CD4-positive, alpha-beta T cell treated with Interferon gamma for 1 hour (primary cell): ENCODE data around the gene MTHFD1.
A peak's percentile ranks its signal among the peaks of the same experiment; 100 is the strongest.
"Not testable (repeated sequence)": the region's sequence is repeated elsewhere in the genome, so short reads cannot be mapped to it uniquely, and the experiment has no call there.

Experiments used
- DNase-seq: peaks from one replicate; pipeline ENCODE4 v3.0.0-alpha.2; 2020

The MTHFD1 gene

DNA sequence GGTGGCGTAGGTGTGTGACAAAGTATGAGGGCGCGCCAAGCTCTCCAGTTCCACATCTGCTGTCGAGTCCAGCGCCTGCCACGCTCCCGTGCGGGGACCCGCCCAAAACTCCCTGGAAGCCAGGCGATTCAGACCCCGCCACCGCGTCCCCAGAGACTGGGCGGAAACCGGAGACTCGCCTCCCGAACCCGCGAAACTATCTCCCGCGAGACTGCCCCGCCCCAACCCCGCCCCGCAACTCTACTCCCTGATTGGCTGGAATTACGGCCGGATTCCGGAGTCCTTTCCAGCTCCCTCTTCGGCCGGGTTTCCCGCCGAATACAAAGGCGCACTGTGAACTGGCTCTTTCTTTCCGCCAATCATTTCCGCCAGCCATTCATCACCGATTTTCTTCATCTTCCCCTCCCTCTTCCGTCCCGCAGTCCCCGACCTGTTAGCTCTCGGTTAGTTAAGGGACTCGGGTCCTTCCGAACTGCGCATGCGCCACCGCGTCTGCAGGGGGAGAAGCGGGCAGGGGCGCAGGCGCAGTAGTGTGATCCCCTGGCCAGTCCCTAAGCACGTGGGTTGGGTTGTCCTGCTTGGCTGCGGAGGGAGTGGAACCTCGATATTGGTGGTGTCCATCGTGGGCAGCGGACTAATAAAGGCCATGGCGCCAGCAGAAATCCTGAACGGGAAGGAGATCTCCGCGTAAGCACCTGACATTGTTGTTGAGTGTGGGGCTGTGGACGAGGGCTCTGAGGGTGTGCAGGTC lies at the start of gene MTHFD1:
MTHFD1 (plus strand) TSS at position 572 of the 751 bp plus-strand sequence; CDS start at position 647, 75 bp downstream.
- peak; percentile 97 for DNase-seq

DNA sequence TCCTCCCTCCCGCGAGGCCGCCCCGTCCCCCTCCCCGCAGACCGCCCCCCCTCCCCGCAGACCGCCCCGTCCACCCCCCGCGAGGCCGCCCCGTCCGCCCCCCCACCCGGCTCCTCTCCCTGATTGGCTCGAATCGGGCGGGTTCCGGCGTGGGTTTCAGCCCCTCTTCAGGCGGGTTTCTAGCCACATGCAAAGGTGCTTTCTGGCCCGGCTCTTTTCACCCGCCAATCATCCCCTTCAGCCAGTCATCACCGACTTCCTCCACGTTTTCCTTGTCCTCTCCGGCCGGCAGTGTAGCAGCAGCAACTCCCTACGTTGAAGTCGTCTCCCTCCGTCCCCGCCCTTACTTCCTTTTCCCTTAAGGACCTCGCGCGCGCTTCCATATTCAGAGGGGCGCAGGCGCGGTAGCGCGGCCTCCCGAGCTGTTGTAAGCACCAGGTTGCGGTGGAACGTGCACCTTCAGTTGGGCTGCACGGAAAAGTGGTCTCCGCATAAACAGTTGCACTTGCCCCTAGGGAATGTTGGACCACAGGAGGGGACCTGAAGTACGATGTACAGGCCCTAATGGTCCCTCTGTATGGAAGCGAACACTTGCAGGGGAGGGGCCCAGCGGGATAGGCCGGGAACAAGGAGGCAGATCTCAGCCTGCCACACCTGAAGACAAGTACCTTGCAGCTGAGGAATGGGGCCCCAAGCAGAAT lies 49.4 kb upstream of the MTHFD1 start:
- DNase-seq: peak; percentile 85

DNA sequence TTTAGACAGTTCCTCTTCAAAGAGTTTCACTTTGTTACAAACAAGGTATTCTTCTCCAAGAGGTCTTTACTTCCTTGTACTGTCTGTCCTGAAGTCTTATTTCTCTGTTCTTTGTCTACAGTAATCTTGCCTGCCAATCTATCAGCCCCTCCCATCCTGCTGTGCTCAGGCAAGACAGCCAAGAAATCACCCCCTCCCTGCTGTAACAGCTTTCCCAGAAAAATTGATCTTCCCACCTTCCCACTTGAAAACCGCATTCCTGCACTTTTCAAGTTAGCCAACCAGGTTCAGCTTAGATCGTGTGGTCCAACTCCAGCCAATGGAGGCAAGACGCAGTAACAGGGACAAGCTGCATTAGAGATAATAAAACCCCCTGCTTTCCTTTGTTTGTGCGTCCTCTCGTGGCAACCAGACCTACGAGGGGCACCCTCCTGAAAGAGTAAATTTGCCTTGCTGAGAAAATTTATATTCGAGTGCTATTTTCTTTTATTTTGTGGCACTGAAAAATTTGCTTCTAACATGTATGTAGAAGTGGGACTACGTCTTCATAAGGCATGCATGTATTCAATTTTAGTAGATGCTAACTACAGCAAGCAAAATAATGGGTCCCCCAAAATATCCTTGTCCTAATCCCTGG lies 47.5 kb upstream of the MTHFD1 start:
- DNase-seq: no peak

DNA sequence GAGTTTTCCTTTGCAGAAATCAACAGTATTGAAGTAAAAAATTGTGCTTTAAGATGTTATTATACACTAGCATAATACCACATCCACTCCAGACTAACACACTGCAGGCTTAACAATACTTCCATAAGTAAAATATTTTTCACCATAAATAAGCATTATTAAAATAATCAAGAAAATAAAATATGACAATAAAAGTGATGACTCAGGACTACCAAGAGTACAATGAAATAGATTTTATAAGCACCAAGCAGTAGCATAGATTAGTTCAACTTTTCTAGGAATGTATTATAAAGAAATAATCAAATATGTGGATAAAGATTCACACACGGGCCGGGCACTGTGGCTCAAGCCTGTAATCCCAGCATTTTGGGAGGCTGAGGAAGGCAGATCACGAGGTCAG lies 40.4 kb upstream of the MTHFD1 start:
- DNase-seq: no peak

DNA sequence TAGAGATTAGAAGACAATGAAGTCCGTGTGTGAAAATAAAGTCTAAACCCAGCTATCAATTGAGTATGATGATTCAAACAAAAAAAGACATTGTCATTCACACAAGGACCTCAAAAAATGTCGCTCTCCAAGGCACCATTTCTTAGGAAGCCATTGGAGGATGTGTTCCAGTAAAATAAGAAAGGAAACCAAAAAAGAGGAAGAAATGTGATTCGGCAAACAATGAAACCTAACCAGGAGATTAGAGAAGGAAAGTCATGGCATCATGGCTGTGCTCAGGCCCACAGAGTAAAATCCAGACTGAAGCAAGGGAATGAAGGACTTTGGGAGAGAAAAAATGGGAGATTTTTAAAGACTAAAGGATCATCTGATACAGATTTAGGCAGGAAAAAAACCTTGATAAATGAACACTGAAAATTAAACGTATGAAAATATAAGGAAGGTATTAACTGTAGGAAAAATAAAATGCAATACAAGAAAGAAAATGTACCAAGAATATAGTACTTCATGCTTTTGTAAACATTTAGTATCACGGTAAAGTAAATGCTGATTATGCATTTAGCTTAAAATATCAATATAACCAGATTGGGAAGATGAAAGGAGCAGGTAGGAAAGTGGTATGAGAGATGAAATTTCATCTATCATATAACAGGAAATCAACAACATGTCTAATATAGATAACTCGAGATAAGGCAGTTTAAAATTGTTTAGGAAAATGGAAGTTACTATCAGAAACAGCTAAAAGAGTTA lies 38.2 kb upstream of the MTHFD1 start:
- DNase-seq: no peak

DNA sequence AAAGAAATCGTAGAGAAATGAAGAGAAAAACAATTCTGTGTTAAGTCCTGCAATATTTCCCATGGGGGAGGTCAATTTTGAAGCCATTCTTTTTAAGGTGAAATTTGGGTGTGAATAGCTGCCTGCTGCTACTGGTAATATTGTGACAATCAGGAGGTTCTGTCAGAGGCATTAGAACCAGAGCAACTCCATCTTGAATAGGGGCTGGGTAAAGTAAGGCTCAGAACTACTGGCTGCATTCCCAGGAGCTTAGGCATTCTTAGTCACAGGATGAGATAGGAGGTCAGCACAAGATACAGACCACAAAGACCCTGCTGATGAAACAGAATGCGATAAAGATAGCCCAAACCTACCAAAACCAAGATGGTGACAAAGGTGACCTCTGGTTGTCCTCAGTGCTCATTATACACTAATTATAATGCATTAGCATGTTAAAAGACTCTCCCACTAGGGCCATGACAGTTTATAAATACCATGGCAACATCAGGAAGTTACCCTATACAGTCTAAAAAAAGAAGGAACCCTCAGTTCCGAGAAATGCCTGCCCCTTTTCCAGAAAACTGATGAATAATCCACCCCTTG lies 24.8 kb upstream of the MTHFD1 start:
- no peak for DNase-seq

DNA sequence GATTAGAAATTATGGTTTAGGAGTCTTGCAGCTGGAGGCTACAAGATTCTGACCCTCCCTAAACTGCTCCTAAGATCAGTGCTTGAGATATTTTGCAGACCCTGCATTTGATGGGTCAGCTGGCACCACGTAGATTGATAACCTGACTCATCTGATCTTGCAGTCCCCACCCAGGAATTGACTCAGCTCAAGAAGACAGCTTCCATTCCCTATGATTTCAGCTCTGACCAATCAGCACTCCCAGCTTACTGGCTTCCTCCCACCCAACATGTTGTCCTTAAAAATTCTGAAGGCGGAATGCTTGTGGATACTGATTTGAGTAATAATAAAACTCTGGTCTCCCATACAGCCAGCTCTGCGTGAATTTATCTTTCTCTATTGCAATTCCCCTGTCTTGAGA lies 23.2 kb upstream of the MTHFD1 start:
- DNase-seq: no peak

DNA sequence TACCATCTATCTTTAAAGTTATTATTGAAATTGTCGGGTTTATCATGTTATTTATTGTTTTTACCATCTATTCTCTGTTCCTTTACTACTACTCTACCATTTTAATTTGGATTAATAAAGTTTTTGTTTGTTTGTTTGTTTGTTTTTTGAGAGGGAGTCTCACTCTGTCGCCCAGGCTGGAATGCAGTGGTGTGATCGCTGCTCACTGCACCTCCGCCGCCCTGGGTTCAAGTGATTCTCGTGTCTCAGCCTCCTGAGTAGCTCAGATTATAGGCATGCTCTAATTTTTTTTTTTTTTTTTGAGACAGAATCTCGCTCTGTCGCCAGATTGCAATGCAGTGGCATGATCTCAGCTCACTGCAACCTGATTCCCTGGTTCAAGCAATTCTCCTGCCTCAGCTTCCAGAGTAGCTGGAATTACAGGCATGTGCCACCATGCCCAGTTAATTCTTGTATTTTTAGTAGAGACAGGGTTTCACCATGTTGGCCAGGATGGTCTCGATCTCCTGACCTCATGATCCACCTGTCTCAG lies 22.7 kb upstream of the MTHFD1 start:
- not testable (repeated sequence) for DNase-seq

DNA sequence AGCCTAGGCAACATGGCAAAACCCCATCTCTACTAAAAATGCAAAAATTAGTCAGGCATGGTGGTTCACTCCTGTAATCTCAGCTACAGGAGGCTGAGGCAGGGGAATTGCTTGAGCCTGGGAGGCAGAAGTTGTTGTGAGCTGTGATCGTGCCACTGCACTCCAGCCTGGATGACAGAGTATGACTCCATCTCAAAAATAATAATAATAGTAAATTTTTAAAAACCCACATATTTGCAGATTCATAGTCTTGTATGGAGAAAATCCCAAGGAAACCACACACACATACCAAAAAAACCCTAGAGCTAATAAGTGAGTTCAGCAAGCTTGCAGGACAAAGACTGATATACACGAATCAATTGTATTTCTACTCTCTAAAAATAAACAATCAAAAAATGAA lies 19.0 kb upstream of the MTHFD1 start:
- no peak for DNase-seq

DNA sequence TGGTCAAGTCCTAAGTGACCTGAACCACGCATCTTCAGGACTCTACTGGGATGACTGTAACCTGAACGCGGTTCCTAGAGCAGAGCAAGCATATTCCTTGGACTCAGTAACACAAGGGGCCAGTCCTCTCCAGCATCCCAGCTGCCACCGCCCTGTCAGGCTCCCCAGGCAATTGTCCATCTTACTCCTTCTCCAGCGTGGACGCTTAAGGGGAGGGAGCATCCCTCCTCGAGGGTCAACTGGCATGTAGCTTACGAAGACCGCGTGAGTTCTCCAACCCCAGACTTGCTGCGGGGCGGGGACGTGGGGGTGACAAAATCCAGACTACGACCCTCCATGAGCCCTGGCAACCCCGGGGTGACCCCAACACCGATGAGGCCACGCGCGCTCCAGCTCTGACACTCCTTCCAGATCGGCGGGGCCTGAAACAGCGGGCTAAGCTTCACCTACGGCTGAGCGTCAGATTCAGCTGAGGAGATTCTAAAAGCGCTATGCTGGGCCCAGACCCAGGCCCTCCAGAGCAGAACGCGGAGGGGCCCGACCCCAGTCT lies 846 bp upstream of the MTHFD1 start:
- DNase-seq: no peak

DNA sequence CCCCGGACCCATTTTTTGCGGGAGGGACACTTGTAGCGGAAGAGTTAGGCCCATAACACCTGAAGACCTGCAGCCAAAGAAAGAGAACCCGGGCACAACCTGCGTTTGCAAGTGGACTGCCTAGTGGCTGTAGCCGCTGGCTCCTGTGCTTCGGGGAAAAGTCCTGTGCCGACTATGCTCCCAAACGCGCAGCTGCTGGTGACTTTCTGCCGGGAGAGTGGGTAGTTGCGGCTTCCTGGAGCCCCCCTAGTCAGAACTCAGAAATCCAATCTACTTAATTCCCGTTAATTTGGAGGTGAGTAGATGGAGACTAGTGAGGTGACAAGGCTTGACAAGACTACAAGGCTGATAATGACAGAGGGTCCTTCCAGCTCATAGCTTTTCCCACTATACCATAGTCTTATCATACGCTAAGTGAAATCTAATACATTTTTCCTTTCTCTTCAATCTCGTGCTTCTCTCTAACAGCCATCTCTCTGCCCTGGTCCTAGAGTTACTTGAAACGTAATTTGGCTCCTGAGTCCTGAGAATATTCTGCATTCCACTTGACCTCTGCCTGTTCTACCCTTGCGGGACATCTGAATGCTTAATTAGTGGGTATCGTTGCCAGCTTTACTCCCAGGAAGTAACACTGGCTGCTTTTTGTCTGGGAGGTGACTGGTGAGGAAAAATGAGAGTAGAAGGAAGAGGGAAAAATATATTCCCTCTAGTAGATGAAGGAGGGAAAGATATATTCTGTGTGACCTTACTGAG lies 556 bp downstream of the MTHFD1 start:
- DNase-seq: no peak

DNA sequence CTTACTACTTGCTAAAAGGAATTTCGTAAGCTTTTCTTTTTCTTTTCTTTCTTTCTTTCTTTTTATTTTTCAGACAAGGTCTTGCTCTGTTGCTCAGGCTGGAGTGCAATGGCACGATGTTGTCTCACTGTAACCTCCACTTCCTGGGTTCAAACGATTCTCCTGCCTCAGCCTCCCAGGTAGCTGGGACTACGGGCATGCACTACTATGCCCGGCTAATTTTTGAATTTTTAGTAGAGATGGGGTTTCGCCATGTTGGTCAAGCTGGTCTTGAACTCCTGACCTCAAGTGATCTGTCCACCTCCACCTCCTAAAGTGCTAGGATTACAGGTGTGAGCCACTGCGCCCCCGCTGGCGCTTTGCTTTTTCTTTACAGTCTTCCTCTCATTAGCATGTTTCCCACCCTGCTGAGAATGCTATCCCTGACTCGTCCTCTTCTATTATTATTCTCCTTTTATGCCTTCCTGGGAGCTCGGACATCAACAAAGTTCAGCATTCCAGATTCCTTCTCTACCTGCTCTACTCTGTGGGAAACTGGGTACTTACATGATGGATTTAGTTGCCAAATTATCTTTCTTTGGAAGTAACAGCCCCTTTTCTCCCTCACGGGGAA lies 3.1 kb downstream of the MTHFD1 start:
- no peak for DNase-seq

DNA sequence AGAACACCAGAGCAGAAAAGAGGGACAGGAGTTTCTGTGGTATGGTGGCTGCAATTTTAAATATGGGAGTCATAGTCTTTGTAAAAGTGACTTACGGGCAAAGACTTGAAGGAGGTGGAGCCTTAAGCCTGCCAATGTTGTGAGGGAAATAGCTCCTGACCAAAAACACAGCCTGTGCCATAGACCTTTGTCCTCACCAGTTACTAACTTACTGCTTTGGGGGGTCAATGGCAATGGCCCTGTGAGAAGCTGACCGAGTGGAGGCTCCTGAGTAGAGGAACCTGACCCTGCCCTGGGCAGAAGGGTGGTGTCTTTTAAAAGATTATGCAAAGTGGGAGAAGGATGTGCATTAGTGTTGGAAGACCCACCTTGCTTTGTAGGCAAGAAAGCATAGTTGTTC lies 3.8 kb downstream of the MTHFD1 start:
- DNase-seq: no peak

DNA sequence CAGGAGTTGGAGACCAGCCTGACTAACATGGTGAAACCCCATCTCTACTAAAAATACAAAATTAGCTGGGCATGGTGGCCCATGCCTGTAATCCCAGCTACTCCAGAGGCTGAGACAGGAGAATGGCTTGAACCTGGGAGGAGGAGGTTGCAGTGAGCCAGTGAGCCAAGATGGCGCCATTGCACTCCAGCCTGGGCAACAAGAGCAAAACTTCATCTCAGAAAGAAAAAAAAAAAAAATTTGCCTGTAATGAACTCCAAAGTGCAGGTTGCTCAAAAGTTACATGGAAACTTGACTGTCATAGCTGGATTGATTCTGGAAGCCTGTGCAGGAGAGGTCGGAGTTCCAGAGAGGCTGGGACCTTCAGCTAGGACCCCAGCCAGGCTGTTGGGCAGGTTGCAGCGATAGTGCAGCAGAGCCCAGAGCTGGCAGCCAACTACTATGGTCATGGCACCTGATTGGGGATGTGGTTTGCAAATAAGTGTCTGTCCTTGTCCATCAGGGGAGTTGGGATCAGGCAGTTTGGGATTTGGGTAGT lies 5.1 kb downstream of the MTHFD1 start:
- DNase-seq: not testable (repeated sequence)

DNA sequence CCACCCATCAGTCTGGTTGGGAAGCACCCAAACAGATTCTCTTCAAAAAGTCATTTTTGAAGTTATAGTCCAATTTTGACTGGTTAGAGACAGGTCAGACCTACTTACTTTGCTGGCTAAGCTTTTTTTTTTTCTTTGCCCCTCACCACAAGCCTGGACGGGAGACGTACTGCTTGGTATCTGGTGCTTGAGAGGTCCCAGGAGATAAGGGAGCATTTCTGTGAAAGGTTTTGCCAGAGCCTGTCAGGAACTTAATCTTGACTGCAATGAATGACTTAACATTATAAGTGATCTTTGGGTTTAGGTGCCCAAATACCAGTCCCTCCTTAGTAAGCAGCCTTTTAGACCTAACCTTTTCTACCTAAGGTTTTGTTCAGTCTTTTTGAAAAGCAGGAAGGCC lies 6.3 kb downstream of the MTHFD1 start:
- DNase-seq: no peak

DNA sequence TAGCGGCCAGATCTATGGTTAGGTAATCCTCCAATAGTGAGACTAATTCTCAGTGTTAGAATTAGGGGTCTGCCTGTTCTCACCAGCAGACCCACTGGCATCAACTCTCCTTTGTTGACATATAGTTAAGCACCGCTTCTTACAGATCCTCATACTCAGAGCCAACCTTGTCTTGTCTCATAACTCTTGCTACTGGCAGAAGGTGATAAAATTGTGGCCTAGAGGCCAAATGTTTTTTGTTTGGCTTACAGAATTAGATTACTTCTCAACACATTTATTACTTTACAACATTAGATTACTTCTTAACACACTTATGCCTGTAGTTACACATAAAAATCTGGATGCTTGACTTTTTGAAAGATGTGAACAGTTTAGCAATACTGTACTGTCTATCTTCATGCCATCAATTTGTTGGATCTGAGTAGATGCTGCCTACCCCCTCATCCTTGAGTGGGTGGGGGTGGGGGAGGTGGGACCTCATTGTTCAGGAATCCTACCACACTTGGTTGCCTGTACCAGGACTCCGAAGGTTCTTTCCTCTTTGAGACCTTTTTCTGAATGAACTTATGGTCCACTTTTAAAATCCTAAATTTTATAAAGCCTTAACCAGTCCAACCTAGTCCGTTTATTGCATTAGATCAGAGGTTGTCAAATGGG lies 7.0 kb downstream of the MTHFD1 start:
- no peak for DNase-seq

DNA sequence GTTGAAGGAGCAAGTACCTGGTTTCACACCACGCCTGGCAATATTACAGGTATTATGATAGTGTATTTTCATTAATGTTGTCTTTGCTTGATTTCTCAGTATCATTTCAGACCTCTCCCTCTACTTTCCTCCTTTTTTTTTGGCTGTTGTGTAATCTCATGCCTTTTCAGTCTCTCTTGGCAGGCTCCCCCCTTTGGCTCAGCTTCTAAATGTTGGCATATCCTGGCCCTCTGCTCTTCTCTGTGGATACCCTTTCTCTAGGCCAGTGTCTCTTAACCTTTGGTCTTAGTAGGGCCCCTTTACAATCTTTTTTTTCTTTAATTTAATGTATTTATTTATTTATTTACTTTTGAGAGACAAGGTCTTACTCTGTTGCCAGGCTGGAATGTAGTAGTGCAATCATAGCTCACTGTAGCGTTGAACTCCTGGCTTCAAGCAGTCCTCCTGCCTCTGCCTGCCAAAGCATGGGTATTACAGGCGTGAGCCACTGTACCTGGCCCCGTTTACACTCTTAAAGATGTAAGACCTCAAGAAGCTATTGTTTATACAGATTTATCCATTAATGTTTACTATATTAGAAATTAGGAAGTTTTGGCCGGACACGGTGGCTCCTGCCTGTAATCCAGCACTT lies 12.8 kb downstream of the MTHFD1 start:
- no peak for DNase-seq

DNA sequence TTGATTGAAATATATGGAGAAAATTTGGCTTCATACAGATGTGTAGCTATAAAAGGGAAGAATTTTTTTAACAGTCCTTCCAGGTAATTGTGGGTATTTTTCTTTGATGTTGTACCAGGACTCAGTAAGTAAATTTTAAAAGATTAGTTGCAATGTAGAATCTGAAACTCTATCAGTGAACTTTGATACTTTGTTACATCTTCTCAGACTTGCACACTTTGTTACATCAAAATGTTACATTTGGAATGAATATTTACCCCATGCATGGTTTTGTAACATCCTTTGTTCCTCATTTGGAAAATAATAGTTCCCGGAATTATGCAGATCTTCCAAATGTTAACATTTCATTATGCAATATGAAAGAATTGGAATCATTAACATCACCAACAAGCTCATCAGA lies 13.8 kb downstream of the MTHFD1 start:
- DNase-seq: no peak

DNA sequence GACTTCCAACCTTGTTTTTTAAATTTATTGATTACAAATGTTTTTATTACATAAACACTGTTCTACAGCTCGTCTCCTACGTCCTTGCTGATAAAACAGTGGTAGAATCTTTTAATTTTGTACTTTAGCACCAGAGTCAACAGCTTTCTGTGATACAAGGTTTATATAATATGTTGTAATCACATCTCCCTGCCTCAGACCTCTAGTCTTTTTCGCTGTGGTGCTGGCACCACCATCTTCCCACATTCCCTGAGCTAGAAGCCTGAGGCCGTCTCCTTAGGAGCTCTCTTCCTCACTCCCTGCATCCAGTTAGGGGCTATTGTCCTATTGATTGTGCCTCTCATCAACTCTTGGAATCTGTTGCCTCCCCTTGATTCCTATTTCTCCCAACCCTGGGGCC lies 17.1 kb downstream of the MTHFD1 start:
- DNase-seq: no peak

DNA sequence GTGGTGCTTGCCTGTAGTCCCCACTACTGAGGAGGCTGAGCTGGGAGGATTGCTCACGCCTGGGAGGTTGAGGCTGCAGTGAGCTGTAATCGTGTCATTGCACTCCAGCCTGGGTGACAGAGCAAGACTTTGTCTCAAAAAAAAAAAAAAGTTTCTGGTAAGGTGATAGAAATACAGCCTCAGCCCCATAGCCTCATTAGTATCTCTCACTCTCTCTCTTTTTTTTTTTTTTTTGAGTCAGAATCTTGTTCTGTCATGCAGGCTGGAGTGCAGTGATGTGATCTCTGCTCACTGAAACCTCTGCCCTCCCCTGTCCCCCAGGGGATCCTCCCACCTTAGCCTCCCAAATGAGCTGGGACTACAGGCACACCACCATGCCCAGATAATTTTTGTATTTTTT lies 19.2 kb downstream of the MTHFD1 start:
- DNase-seq: no peak
